Cortex of kidney (tissue), 1 donor: ENCODE data around the gene VASH1.
"Not testable (repeated sequence)": the region's sequence is repeated elsewhere in the genome, so short reads cannot be mapped to it uniquely, and the experiment has no call there.

Experiments
- DNase-seq: peaks from one replicate; lab custom pipeline; 2025; lab: John Stamatoyannopoulos, UW

Gene VASH1

GRCh38 chr14:76761136-76761959, at the start of gene VASH1:
TSS of gene VASH1 (plus strand) at chr14:76761468. CDS start at chr14:76762822, 1,354 bp downstream.
- DNase-seq, result no peak

GRCh38 chr14:76713121-76713520, 48.1 kb upstream of the VASH1 start:
- DNase-seq, result no peak

GRCh38 chr14:76714470-76714869, 46.8 kb upstream of the VASH1 start:
- DNase-seq, result no peak

- no peak for DNase-seq
Observed at GRCh38 chr14:76715101-76715500, 46.2 kb upstream of the VASH1 start.

- DNase-seq, result no peak
Observed at GRCh38 chr14:76715511-76716081, 45.7 kb upstream of the VASH1 start.

GRCh38 chr14:76716285-76716684, 45.0 kb upstream of the VASH1 start:
- DNase-seq, result no peak

- DNase-seq, result no peak
Observed at GRCh38 chr14:76717508-76718290, 43.6 kb upstream of the VASH1 start.

- DNase-seq, result no peak
Observed at GRCh38 chr14:76718306-76719040, 42.8 kb upstream of the VASH1 start.

- DNase-seq, result no peak
Observed at GRCh38 chr14:76719666-76720065, 41.6 kb upstream of the VASH1 start.

GRCh38 chr14:76720382-76720813, 40.9 kb upstream of the VASH1 start:
- no peak for DNase-seq

GRCh38 chr14:76721506-76721905, 39.8 kb upstream of the VASH1 start:
- DNase-seq, result not testable (repeated sequence)

- DNase-seq, result no peak
Observed at GRCh38 chr14:76724651-76725550, 36.4 kb upstream of the VASH1 start.

GRCh38 chr14:76726551-76726970, 34.7 kb upstream of the VASH1 start:
- no peak for DNase-seq

- no peak for DNase-seq
Observed at GRCh38 chr14:76727384-76727783, 33.9 kb upstream of the VASH1 start.

GRCh38 chr14:76727901-76728300, 33.4 kb upstream of the VASH1 start:
- no peak for DNase-seq

GRCh38 chr14:76729258-76729657, 32.0 kb upstream of the VASH1 start:
- DNase-seq, result no peak

- no peak for DNase-seq
Observed at GRCh38 chr14:76729953-76730505, 31.2 kb upstream of the VASH1 start.

- DNase-seq, result not testable (repeated sequence)
Observed at GRCh38 chr14:76734501-76734900, 26.8 kb upstream of the VASH1 start.

- no peak for DNase-seq
Observed at GRCh38 chr14:76736514-76736913, 24.8 kb upstream of the VASH1 start.

GRCh38 chr14:76741074-76741473, 20.2 kb upstream of the VASH1 start:
- DNase-seq, result no peak

- no peak for DNase-seq
Observed at GRCh38 chr14:76742185-76742584, 19.1 kb upstream of the VASH1 start.
